Astrocyte of the spinal cord (primary cell): ENCODE data around the gene PUSL1.

Source experiments
- DNase-seq: peaks from one replicate; pipeline ENCODE4 v3.0.0; 2011; ENCODE audit warnings: low read depth, low spot score
- H3K4me3 ChIP-seq: 2 replicates; pipeline ENCODE4 v1.5.1; 2011; ENCODE audit warnings: low read depth, mild to moderate bottlenecking, low read length, moderate library complexity
- CTCF ChIP-seq: IDR thresholded peaks from 2 replicates; pipeline ENCODE4 v1.5.1; 2012; ENCODE audit warnings: low read depth, mild to moderate bottlenecking, low read length, inconsistent platforms
- in situ Hi-C: cut with HindIII; loops from 2 replicates; pipeline ENCODE4 v1.10.0; 2017; ENCODE audit warnings: low sequenced_read_pairs

The PUSL1 gene

GRCh38 chr1:1309251-1310108 is 1.1 kb downstream of the PUSL1 start:
- in situ Hi-C loops = no loop called here
- H3K4me3 ChIP-seq = peak overlapping the region; percentile 53
- DNase-seq = no peak
- no peak for TF ChIP-seq CTCF

GRCh38 chr1:1310109-1310385 is 1.6 kb downstream of the PUSL1 start:
- no peak overlapping the region for H3K4me3 ChIP-seq
- TF ChIP-seq CTCF = no peak
- DNase-seq = no peak
- in situ Hi-C loops = no loop called here

- in situ Hi-C loops = no loop called here
- no peak for TF ChIP-seq CTCF
- no peak overlapping the region for H3K4me3 ChIP-seq
- no peak for DNase-seq
These were observed 2.2 kb downstream of the PUSL1 start for GRCh38 chr1:1310476-1311053.

GRCh38 chr1:1311107-1312104 is 3.0 kb downstream of the PUSL1 start:
- in situ Hi-C loops = no loop called here
- TF ChIP-seq CTCF = no peak
- H3K4me3 ChIP-seq = no peak overlapping the region
- no peak for DNase-seq

GRCh38 chr1:1312450-1313314 is 4.3 kb downstream of the PUSL1 start:
- in situ Hi-C loops = no loop called here
- H3K4me3 ChIP-seq = no peak overlapping the region
- no peak for TF ChIP-seq CTCF
- no peak for DNase-seq
